ENCODE results near the gene DGUOK.

DGUOK gene

DNA sequence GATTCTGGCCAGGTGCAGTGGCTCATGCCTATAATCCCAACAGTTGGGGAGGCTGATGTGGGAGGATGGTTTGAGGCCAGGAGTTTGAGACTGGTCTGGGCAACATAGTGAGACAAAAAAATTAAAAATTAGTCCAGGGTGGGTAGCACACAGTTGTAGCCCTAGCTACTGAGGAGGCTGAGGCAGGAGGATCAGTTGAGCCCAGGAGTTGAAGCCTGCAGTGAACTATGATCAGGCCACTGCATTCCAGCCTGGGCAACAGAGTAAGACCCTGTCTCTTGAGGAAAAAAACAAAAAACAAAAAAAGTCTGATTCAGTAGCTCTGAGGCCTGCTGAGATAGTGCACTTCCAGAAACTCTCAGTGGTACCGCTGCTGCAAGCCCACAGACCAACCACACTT, 50.1 kb downstream of the DGUOK start:
- in situ Hi-C loops (cut with MboI; ENCODE audit: low sequenced_read_pairs) = no loop called here

DNA sequence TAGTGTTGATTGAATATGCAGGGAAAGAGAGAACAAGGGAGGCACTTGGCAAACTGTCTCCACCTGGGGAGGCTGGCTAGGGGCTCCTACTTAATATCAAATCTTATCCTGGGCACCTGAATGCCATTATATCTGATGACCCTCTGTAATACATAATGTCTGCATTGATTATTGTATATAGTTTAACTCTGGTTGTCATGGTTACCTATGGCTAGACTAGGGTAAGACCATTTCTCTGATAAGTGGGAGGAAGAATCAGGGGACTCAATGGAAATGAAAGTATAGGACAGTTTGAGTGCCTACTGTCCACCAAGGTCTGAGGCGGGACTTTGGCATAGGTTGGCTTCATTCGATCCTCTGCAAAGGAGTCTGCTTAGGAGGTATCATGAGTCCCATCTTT, 50.8 kb downstream of the DGUOK start:
- in situ Hi-C loops (cut with MboI; ENCODE audit: low sequenced_read_pairs) = no loop called here

GRCh38 chr2:73979021-73979420, 52.3 kb downstream of the DGUOK start:
- in situ Hi-C loops (cut with MboI; ENCODE audit: low sequenced_read_pairs) = no loop called here

GRCh38 chr2:73979686-73980085, 53.0 kb downstream of the DGUOK start:
- in situ Hi-C loops (cut with MboI; ENCODE audit: low sequenced_read_pairs) = no loop called here

- in situ Hi-C loops (cut with MboI; ENCODE audit: low sequenced_read_pairs) = no loop called here
These were observed 53.9 kb downstream of the DGUOK start for GRCh38 chr2:73980566-73980965.

GRCh38 chr2:73981081-73982001, 54.7 kb downstream of the DGUOK start:
- in situ Hi-C loops (cut with MboI; ENCODE audit: low sequenced_read_pairs) = no loop called here

- in situ Hi-C loops (cut with MboI; ENCODE audit: low sequenced_read_pairs) = no loop called here
These were observed 55.5 kb downstream of the DGUOK start for GRCh38 chr2:73982140-73982617.

GRCh38 chr2:73983322-73984202, 56.9 kb downstream of the DGUOK start:
- in situ Hi-C loops (cut with MboI; ENCODE audit: low sequenced_read_pairs) = no loop called here

DNA sequence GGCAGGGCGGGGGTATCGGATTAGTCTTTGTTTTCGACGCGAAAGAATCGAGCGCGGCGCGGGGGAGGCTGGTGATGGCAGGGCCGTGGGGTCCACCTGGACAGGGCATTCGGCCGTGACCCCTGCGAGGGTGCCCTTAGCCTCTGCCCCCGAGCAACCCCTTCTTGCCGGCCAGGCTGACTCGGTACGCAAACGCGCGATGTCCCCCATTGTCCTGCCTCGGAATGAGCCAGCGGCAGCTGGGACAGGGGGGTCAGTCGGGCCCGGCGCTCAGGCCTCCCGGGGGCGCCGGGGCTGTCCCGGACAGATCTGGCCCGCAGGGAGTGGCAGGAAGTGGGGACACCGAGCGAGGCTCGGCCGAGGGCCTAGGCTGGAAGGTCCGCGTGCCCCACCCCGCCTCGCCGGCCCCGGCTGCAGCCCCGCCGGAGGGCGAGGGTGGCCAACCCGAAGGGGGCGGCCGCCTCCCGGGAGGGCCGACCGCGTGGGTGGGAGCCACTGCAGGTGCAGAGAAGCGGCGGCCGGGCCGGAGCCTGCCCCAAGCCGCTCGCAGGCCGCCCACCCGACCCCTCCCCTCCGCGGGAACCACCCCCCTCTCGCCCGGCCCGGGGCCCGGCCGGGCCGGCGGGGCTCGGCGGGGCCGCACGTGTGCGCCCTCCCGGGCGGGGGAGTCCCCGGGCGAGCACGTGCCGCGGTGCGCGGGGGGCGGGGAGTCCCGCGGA, 57.7 kb downstream of the DGUOK start, which contains the start of gene TET3:
TSS of gene TET3 (plus strand) at position 708 of the 719 bp plus-strand sequence. CDS start 1,494 bp downstream, outside the sequence.
- in situ Hi-C loops (cut with MboI; ENCODE audit: low sequenced_read_pairs) = no loop called here

DNA sequence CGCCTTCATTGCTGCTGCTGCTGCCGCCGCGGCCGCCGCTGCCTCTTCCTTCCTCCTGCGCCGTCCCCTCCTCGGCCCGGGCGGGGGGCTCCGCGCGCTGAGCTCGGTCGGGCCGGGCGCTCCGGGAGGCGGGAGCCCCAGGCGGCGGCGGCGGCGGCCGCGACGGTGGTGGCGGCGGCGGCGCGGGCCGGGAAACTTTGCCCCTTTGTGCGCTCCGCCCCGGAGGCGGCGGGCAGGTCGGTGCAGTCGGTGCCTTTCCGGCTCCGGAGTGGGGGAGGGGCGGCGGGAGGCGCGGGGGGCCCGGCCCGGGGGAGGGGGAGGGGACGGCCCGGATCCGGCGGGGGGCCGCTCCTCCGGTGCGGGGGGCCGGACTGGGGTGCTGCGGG, 58.2 kb downstream of the DGUOK start:
- in situ Hi-C loops (cut with MboI; ENCODE audit: low sequenced_read_pairs) = no loop called here

DNA sequence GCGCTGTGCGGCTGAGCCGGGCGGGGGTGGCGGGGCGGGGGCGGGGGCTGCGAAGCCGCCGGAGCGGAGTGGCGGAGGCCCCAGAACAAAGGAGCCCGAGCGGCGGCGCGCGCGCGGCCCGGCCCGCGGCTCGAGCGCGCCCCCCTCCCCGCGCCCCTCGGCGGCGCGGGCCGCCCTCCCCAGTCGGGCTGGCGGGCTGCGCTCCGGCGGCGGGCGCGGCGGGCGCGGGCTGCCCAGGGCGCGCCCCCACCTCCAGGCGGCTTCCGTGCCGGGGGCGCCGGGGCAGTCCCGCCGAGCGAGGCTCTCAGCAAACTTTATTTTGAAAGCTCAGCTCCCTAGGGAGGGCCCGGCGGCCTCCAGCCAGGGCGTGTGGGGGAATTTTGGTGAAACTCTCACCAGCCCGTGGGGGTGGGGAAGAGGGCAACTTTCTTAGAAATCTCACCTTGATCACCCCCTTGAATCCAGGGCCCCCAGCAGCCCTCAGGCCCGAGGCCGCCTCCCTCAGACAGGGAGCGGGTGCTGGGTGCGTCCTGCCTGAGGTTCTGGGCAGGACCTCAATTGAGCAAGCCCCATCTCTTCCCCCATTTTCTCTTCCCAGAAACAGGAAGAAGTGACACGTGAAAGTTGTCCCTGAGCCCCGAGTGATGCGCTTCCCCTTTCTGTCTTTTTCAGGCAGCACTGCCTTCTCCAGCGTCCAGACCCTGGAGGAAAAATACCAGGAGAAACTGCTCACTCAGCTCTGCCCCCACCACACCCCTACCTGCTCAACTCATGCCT, 58.8 kb downstream of the DGUOK start:
- in situ Hi-C loops (cut with MboI; ENCODE audit: low sequenced_read_pairs) = no loop called here

GRCh38 chr2:73986085-73986681, 59.5 kb downstream of the DGUOK start:
- in situ Hi-C loops (cut with MboI; ENCODE audit: low sequenced_read_pairs) = no loop called here

DNA sequence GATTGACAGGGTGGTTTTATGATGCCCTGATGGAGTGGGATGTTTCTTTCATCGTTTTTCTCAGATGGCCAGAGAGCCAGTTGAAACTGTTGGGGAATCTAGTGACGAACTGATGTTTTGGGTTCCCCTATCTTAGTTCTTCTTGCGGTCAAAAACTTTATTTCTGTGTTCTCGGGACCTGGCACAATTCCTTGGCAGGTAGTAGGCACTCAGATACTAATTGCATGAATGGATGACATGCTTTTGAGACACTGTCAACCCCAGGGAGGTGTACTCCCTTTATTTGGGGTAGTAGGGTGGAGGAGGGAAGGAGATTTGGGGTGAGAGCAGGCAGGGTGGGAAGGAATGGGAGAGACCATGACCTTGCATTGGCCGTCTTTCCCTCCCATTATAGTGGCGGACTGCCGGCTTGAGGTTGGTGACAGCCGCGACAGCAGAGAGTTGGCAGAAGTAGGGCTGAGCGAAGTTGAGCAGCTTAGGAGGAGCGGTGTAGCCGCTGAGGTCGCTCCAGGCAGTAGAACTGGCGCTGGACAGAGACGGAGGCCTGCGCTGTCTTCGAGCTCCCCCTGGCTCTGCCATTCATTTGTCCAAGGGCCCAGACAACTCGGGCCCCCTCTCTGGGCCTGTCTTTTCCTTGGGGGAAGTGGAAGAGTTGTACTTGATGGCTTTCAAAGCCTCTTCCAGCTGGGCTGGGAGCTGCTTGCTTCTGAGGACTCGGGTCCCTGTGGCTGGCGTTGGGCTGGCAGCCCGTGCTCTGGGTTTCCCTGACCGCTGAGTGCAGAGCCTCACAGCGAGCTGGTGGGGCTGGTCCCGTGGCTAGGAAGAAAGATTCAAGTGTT, 60.6 kb downstream of the DGUOK start:
- in situ Hi-C loops (cut with MboI; ENCODE audit: low sequenced_read_pairs) = no loop called here

DNA sequence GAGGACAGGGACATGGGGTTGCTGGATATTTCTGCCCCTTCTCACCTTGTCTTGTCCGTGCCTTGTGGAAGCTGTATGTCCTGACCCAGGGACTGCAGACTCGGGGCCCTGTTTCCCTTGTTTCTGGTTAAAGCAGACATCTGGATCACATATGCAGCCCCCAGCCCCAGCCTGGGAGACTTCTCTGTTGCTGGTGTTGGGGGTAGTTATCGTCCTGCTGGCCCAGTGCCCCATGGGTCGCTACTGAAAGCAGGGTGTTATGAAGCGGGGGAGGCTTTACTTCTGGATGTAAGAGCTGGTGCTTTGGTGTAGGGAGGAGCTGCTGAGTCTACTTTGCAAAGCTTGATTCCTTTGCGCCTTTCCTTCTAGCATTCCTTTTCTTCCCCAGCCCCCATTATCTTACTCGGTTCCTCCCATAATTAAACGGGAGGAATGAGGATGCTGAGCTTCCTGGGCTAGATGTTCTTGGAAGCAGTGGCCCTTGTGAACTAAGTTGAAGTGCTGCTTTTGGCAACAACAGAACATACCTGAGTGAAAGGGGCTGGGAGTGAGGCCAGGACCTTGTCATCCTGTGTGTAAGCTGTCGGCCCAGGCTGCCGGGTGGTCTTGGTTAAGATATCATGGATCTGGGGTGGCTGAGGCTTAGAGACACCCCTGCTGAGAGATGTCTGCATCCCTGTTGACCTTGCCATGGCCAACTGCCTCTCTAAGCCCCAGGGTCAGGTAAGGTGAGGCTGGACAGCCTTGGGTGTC, 61.4 kb downstream of the DGUOK start:
- in situ Hi-C loops (cut with MboI; ENCODE audit: low sequenced_read_pairs) = no loop called here

- in situ Hi-C loops (cut with MboI; ENCODE audit: low sequenced_read_pairs) = no loop called here
These were observed 63.3 kb downstream of the DGUOK start for GRCh38 chr2:73989972-73990371.

- in situ Hi-C loops (cut with MboI; ENCODE audit: low sequenced_read_pairs) = no loop called here
These were observed 63.9 kb downstream of the DGUOK start for GRCh38 chr2:73990531-73990930.

GRCh38 chr2:73992036-73992435, 65.4 kb downstream of the DGUOK start:
- in situ Hi-C loops (cut with MboI; ENCODE audit: low sequenced_read_pairs) = no loop called here

- in situ Hi-C loops (cut with MboI; ENCODE audit: low sequenced_read_pairs) = no loop called here
These were observed 66.7 kb downstream of the DGUOK start for GRCh38 chr2:73993376-73993775.

Measured in HL-60/S4 treated with retinoic acid at 250 ng/mL for 4 days and 3 days (cell line).